ENCODE measurements around the gene GRXCR2. TPM values are rescaled to one million over a fixed set of nuclear protein-coding genes. Genes with fewer than 3 reads are reported as not detected.
"Not testable (repeated sequence)": the region's sequence is repeated elsewhere in the genome, so short reads cannot be mapped to it uniquely, and the experiment has no call there.

Gene GRXCR2
- polyA plus RNA-seq, 4 donors, result not detected

DNA sequence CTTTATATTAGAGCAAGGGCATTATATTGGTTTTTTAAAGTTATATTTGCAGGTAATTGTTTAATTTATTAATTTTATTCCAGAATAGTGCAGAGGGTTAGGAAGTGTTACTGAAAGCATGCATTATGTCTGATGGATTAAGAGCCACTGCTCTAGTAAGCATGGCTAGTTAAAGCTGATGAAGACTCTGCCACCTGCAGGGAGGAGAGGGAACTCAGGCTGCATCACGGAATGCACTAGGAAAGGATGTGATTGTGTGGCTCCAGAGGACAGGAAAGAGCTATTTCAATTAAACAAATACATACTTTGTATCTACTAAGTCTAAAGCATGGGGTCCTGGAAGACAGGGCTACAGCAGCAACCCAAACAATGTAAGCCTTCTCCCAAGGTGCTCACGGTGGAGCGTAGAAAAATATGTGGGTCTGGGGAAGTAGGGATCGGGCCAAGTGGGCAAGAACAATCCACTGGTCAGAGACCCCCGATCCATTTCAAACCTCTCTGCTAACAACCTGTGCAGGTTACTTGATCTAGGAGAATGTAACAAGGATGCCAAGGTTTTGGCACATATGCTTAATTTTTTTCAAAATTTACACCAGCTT, 15.3 kb upstream of the GRXCR2 start:
- DNase-seq (ENCODE audit: low read depth in 4 of 4, low spot score in 3 of 4), result peak in 2 of 4 donors; percentile 15 to 24

- DNase-seq (ENCODE audit: low read depth in 4 of 4, low spot score in 3 of 4), result no peak
Observed at GRCh38 chr5:145887217-145887616, 14.4 kb upstream of the GRXCR2 start.

DNA sequence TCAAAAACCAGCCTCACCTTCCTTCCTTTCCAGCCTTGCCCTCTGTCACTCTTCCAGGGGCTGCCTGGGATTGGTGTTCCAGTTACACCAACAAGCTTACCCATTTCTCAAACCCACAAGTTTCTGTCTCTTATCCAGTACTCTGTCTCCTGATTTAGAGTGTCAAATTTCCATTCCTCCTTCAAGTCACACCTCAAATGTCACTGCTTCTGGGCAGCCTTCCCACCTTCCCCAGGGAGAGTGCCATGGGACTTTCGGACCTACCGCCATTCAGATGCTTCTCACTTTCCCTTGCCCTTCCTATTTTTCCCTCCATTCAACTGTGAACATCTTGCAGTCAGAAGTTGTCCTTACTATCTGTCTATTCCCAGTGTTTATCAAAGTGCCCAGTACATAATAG, 2.0 kb upstream of the GRXCR2 start:
- DNase-seq (ENCODE audit: low read depth in 4 of 4, low spot score in 3 of 4), result no peak

DNA sequence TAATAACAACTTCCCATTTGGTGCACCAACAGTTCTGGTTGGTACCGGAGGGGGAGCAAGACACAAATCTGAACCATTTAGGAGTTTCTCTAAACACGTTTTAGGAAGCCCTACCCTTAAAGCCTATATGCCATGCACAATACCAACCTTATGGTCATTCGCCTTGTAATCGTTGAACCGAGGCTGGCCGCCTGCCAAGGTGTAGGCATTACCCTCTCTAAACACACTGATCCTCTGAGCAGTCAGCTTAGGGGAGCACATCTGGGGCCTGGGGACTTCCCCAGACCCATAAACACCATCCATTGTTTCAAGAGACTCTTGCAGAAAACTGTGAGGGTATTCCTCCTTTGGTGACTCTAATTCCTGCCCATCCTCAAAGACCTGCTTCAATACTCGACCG, 328 bp downstream of the GRXCR2 start:
- no peak for DNase-seq (ENCODE audit: low read depth in 4 of 4, low spot score in 3 of 4)

DNA sequence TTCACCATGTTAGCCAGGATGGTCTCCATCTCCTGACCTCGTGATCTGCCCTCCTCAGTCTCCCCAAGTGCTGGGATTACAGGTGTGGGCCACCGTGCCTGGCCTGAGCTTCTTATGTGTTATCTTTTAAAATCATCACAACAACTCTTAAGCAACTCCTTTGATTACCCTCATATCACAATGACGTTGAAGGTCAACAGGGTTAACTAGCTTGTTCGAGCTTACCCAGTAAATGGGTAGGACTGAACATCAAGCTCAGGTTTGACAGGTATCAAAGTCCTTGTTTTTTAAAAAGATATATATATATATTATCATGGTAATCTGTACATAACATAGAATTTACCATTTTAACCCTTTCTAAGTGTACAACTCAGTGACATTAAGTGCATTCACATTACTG, 3.1 kb downstream of the GRXCR2 start:
- no peak for DNase-seq (ENCODE audit: low read depth in 4 of 4, low spot score in 3 of 4)

- no peak for DNase-seq (ENCODE audit: low read depth in 4 of 4, low spot score in 3 of 4)
Observed at GRCh38 chr5:145867806-145868205, 5.0 kb downstream of the GRXCR2 start.

DNA sequence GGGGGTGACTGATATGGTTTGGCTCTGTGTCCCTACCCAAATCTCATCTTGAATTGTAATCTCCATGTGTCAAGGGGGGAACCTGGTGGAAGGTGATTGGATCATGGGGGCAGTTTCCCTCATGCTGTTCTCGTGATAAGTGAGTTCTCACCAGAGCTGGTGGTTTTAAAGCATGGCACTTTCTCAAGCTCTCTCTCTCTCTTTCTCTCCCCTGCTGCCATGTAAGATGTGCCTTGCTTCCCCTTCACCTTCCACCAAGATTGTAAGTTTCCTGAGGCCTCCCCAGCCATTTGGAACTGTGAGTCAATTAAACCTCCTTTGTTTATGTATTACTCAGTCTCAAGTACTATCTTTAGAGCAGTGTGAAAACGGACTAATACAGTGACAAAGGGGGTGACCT, 8.4 kb downstream of the GRXCR2 start:
- DNase-seq (ENCODE audit: low read depth in 4 of 4, low spot score in 3 of 4), result not testable (repeated sequence)

- no peak for DNase-seq (ENCODE audit: low read depth in 4 of 4, low spot score in 3 of 4)
Observed at GRCh38 chr5:145863003-145863402, 9.8 kb downstream of the GRXCR2 start.

GRCh38 chr5:145859897-145860296, 12.9 kb downstream of the GRXCR2 start:
- no peak for DNase-seq (ENCODE audit: low read depth in 4 of 4, low spot score in 3 of 4)

- DNase-seq (ENCODE audit: low read depth in 4 of 4, low spot score in 3 of 4), result no peak
Observed at GRCh38 chr5:145859453-145859852, 13.4 kb downstream of the GRXCR2 start.

DNA sequence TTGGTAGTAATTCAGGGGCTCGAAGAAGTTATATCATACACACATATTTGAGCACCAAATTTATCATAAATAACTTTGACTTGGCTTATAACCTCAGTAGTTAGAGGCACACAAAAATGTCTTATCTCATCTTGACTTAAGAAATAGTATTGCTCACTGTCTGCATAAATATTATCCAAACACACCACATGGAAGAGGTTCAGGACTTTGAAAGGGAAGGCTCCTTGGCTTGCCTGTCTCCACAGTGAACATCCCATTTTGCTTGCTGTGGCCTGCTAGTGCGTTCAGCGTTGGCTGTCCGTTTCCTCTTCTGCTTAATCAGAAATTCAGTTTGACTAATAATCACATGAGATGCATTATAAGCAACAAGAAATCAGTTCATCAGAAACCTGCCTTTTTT, 13.9 kb downstream of the GRXCR2 start:
- no peak for DNase-seq (ENCODE audit: low read depth in 4 of 4, low spot score in 3 of 4)

DNA sequence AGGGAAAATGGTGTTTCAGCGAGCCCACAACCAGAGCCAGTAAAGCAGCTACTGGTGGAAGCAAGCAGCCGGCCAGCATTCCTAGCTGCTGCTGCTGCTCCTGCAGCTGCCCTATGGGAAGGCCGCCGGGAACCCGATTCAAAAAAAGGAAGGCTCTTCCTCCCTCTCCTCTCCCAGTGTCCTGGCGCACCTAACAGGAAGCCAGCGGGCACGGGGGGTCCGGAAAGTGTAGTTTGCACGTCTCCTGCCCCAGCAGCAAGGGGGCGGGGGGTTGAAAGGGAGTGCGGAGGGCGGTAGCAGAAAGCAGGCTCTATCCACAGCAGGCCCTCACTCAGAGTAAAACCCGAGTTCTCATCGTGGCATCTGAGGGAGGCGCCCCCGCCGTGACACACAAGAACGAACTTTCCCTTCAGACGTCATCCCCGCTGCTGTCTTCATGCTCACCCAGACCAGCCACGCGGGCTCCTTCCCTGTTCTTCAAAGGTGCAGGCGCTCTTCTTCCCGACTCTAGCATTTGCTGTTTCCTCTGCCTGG, 16.5 kb downstream of the GRXCR2 start:
- peak in 3 of 4 donors; percentile 28 to 34 (median 29) for DNase-seq (ENCODE audit: low read depth in 4 of 4, low spot score in 3 of 4)

DNA sequence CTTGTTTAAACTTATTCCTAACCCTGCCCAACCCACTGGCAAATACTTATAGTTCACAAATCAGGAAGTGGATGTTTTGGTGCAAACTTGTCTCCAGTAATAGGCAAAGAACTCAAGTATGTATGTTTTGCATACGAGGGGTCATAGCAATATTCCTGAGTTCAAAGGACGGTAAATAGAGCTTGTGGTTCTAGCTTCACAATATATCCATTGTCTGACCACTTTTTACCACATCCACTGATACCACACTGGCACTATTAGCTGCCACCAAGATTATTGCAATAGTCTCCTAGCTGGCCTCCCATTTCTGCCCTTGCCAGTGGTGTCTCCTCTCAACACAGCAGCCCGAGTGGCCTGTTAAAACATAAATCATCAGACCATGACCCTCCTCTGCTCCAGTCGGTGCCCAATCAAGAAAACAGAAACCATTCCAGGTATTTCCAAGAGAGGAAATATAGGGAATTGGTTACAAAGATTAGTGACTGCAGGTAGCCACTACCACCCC, 17.0 kb downstream of the GRXCR2 start:
- peak in 2 of 4 donors; percentile 18 to 32 for DNase-seq (ENCODE audit: low read depth in 4 of 4, low spot score in 3 of 4)

GRCh38 chr5:145854651-145855258, 18.1 kb downstream of the GRXCR2 start:
- DNase-seq (ENCODE audit: low read depth in 4 of 4, low spot score in 3 of 4), result no peak

GRCh38 chr5:145853781-145854376, 18.9 kb downstream of the GRXCR2 start:
- DNase-seq (ENCODE audit: low read depth in 4 of 4, low spot score in 3 of 4), result no peak

GRCh38 chr5:145852990-145853389, 19.8 kb downstream of the GRXCR2 start:
- no peak for DNase-seq (ENCODE audit: low read depth in 4 of 4, low spot score in 3 of 4)

GRCh38 chr5:145848854-145849253, 24.0 kb downstream of the GRXCR2 start:
- no peak for DNase-seq (ENCODE audit: low read depth in 4 of 4, low spot score in 3 of 4)

GRCh38 chr5:145847499-145848497, 25.0 kb downstream of the GRXCR2 start:
- DNase-seq (ENCODE audit: low read depth in 4 of 4, low spot score in 3 of 4), result no peak

- DNase-seq (ENCODE audit: low read depth in 4 of 4, low spot score in 3 of 4), result no peak
Observed at GRCh38 chr5:145846081-145846480, 26.7 kb downstream of the GRXCR2 start.

- no peak for DNase-seq (ENCODE audit: low read depth in 4 of 4, low spot score in 3 of 4)
Observed at GRCh38 chr5:145841299-145841698, 31.5 kb downstream of the GRXCR2 start.

Measured in right renal pelvis (tissue), 4 donors.